A549 (cell line): ENCODE data around the gene L3MBTL1. TPM values are rescaled to one million over a fixed set of nuclear protein-coding genes. Genes with fewer than 3 reads are reported as not detected.

Experiments used
- ATAC-seq, 2 experiments: fragments of 200-7000 bp in 1 of 2; fragments of >200 bp in 1 of 2; cut with Nextera tagmentation in 1 of 2; cut with Tn5 transposase in 1 of 2; 3 replicates each; pipeline versions ENCODE4 v1.8.0 to v1.9.1; 2018 to 2020; ENCODE audit warnings: mild to moderate bottlenecking in 1 of 2, moderate library complexity in 1 of 2
- CTCF ChIA-PET: fragments of 300-600 bp; sonication (Branson Sonifier 250); formaldehyde crosslinking; extraction: SDS; loops from one replicate; lab custom pipeline; 2021; ENCODE audit warnings: antibody characterized with exemption, inconsistent platforms; lab: Yijun Ruan, JAX
- POLR2A ChIA-PET: fragments of 350-600 bp; formaldehyde crosslinking; extraction: SDS; loops from one replicate; lab custom pipeline; 2021; ENCODE audit warnings: antibody characterized with exemption, inconsistent platforms; lab: Yijun Ruan, JAX
- DNase-seq, 2 experiments: peaks; one replicate each; pipeline versions ENCODE4 v3.0.0 to v3.0.0-alpha.2; 2011 to 2016; ENCODE audit warnings: low read depth in 1 of 2, low spot score in 1 of 2
- FAIRE-seq: peaks from 2 replicates; lab custom pipeline; 2011; peaks lifted over from hg19 to GRCh38; lab: Jason Lieb, UNC
- H3K27ac ChIP-seq, 2 experiments: fragments of >200 bp; sonication (Bioruptor Twin); formaldehyde crosslinking; 3 replicates each; pipeline ENCODE4 v1.5.1; 2016 to 2017
- H3K4me1 ChIP-seq: fragments of >200 bp; sonication (Bioruptor Twin); formaldehyde crosslinking; 3 replicates; pipeline ENCODE4 v1.6.1; 2016
- H3K4me2 ChIP-seq: fragments of >200 bp; sonication (Bioruptor Twin); formaldehyde crosslinking; 3 replicates; pipeline ENCODE4 v1.6.1; 2016
- H3K4me3 ChIP-seq: fragments of >200 bp; sonication (Bioruptor Twin); formaldehyde crosslinking; 3 replicates; pipeline ENCODE4 v1.5.1; 2016
- H3K9me3 ChIP-seq: fragments of >200 bp; sonication (Bioruptor Twin); formaldehyde crosslinking; 3 replicates; pipeline ENCODE4 v1.6.1; 2016
- ATOH8 ChIP-seq: fragments of 250-450 bp; sonication (Bioruptor Pico); IDR thresholded peaks from 2 replicates; pipeline ENCODE4 v1.5.0; 2020; ENCODE audit warnings: low read depth, mild to moderate bottlenecking, moderate library complexity
- BCL3 ChIP-seq: fragments of >200 bp; sonication (Bioruptor Twin); formaldehyde crosslinking; IDR thresholded peaks from 3 replicates; pipeline ENCODE4 v1.6.1; 2016
- BHLHE40 ChIP-seq: IDR thresholded peaks from 2 replicates; pipeline ENCODE4 v1.6.1; 2012; ENCODE audit warnings: low read depth, low read length, inconsistent platforms
- CTCF ChIP-seq: fragments of >200 bp; sonication (Bioruptor Twin); formaldehyde crosslinking; IDR thresholded peaks from 3 replicates; pipeline ENCODE4 v1.5.1; 2016
- E2F6 ChIP-seq: IDR thresholded peaks from 2 replicates; pipeline ENCODE4 v1.6.1; 2012; ENCODE audit warnings: low read depth, borderline replicate concordance
- ELK1 ChIP-seq: fragments of 150-350 bp; IDR thresholded peaks from 2 replicates; pipeline ENCODE4 v1.6.1; 2014; ENCODE audit warnings: low read depth, mild to moderate bottlenecking, low read length
- FOSL2 ChIP-seq, 2 experiments: fragments of 450-650 bp in 1 of 2; fragments of >200 bp in 1 of 2; sonication (Bioruptor Twin) in 1 of 2; formaldehyde crosslinking; IDR thresholded peaks; 2 replicates each; pipeline versions ENCODE4 v1.5.0 to v1.6.1; 2016 to 2020; ENCODE audit warnings: mild to moderate bottlenecking in 1 of 2, moderate library complexity in 1 of 2
- GATA3 ChIP-seq: IDR thresholded peaks from 2 replicates; pipeline ENCODE4 v1.6.1; 2012; ENCODE audit warnings: borderline replicate concordance
- HOXB5 ChIP-seq: fragments of 250-450 bp; sonication (Bioruptor Pico); IDR thresholded peaks from 2 replicates; pipeline ENCODE4 v1.5.0; 2020; ENCODE audit warnings: mild to moderate bottlenecking, moderate library complexity
- JUN ChIP-seq, 2 experiments: fragments of >200 bp; sonication (Bioruptor Twin); formaldehyde crosslinking; IDR thresholded peaks; 2 replicates in 1 of 2; 3 replicates in 1 of 2; pipeline ENCODE4 v1.6.1; 2016 to 2017
- KDM5A ChIP-seq: fragments of 200-600 bp; sonication (generic); IDR thresholded peaks from 2 replicates; pipeline ENCODE4 v1.6.1; 2016; ENCODE audit warnings: antibody characterized with exemption, mild to moderate bottlenecking
- MAFK ChIP-seq: fragments of 450-650 bp; IDR thresholded peaks from 2 replicates; pipeline ENCODE4 v1.6.1; 2014; ENCODE audit not compliant: partially characterized antibody
- MAX ChIP-seq: IDR thresholded peaks from 2 replicates; pipeline ENCODE4 v1.6.1; 2012
- MYC ChIP-seq: IDR thresholded peaks from 2 replicates; pipeline ENCODE4 v1.6.1; 2012; ENCODE audit warnings: mild to moderate bottlenecking, inconsistent platforms, low read length, improper control_type of control experiment, borderline replicate concordance
- NPAS2 ChIP-seq: fragments of 250-450 bp; sonication (Bioruptor Pico); IDR thresholded peaks from 2 replicates; pipeline ENCODE4 v1.8.0; 2022; ENCODE audit warnings: mild to moderate bottlenecking, moderate library complexity, borderline replicate concordance
- POLR2A ChIP-seq: IDR thresholded peaks from 2 replicates; pipeline ENCODE4 v1.6.1; 2012; ENCODE audit warnings: mild to moderate bottlenecking, low read length
- RARB ChIP-seq: fragments of 250-450 bp; sonication (Bioruptor Pico); IDR thresholded peaks from 2 replicates; pipeline ENCODE4 v1.8.0; 2021; ENCODE audit warnings: mild to moderate bottlenecking, moderate library complexity
- RFX5 ChIP-seq: fragments of 450-650 bp; IDR thresholded peaks from 2 replicates; pipeline ENCODE4 v1.7.1; 2014; ENCODE audit warnings: antibody characterized with exemption, mild to moderate bottlenecking, moderate library complexity
- ZNF302 ChIP-seq: fragments of 250-450 bp; sonication (Bioruptor Pico); IDR thresholded peaks from 2 replicates; pipeline ENCODE4 v1.9.0; 2021; ENCODE audit warnings: inconsistent platforms, mild to moderate bottlenecking, moderate library complexity
- WGBS: methylation state at CpG from one replicate; pipeline ENCODE4 v1.1.6; 2017; ENCODE audit errors: missing lambda C conversion rate; 5-methylcytosine and 5-hydroxymethylcytosine counted together
- polyA plus RNA-seq, 4 experiments: library from polyadenylated mRNA; depleted of rRNA in 3 of 4; stranded (reverse); fragments of >200 nt; fragmentation: RNase III in 1 of 4; extraction: RNeasy Plus Mini Kit Qiagen cat#74134 plus additional on column Dnase treatment in 1 of 4; gene quantifications; 2 replicates in 3 of 4; 3 replicates in 1 of 4; pipeline ENCODE4 v1.2.3, GENCODE V29; 2011 to 2017

Gene L3MBTL1
- polyA plus RNA-seq, 2 of the 4 experiments (the other 2 are of a cell fraction): 2.5 to 3.8 TPM

- ATAC-seq: peak; percentile 93 to 94
- DNase-seq: peak; percentile 87 to 90
- WGBS: 3% methylated on average over 12 of the region's 12 CpGs
- FAIRE-seq: peak; percentile 76
- Histone ChIP-seq H3K4me3 (peak within 1 kb of the TSS; percentile 22; the same call in 1 of the 3 replicates), H3K4me1 (peaks cover 40% of the 10 kb centered on the region), H3K27ac (peak within 1 kb of the TSS; percentile 97), H3K4me2 (peak within 1 kb of the TSS; percentile 82), H3K9me3 (no peaks in the 10 kb centered on the region)
- ChIA-PET CTCF (interaction anchor here (1.0 to 5.4 kb wide), 5 partner anchors 9 to 522 kb away, joined by 3 to 56 read pairs (median 3); no protein-coding TSS in a partner anchor), POLR2A (interaction anchor here (0.5 to 1.6 kb wide), 5 partner anchors 9 to 133 kb away, joined by 3 to 12 read pairs (median 3); partner anchors contain the start of gene IFT52)
- 0 out of 2 replicates have a peak, but pooled peaks have one; percentile 7 for TF ChIP-seq GATA3
- peak; percentile 42 to 61; a peak in 3 of 5 replicates for TF ChIP-seq JUN (IDR thresholded peaks at IDR 0.05)
- peak; percentile 33 for TF ChIP-seq POLR2A
- TF ChIP-seq ZNF302: no peak
- no peak for TF ChIP-seq FOSL2 (IDR thresholded peaks at IDR 0.05)
- peak; percentile 79 for TF ChIP-seq FOSL2 (CRISPR knock-in tag; IDR thresholded peaks at IDR 0.05)
- TF ChIP-seq BCL3: 0 out of 3 replicates have a peak, but pooled peaks have one; percentile 29
- no peak for TF ChIP-seq ATOH8
- peak; percentile 92 for TF ChIP-seq MAFK
- no peak for TF ChIP-seq RFX5
- TF ChIP-seq RARB (CRISPR knock-in tag): no peak
- TF ChIP-seq HOXB5 (CRISPR knock-in tag): no peak
- no peak for TF ChIP-seq E2F6
- 0 out of 2 replicates have a peak, but pooled peaks have one; percentile 66 for TF ChIP-seq MAX
These were observed 51.1 kb downstream of the L3MBTL1 start, which contains the start of gene SGK2 for GRCh38 chr20:43558412-43559146. Gene SGK2 (plus strand): TSS chr20:43559027. CDS start chr20:43566496, 7,469 bp downstream.

- DNase-seq (no peak), ATAC-seq (no peak), FAIRE-seq (no peak)
- Histone ChIP-seq H3K4me1 (peaks cover 40% of the 10 kb centered on the region), H3K4me2 (peak overlapping the region; percentile 82), H3K9me3 (no peaks in the 10 kb centered on the region), H3K4me3 (peak overlapping the region; percentile 22; the same call in 1 of the 3 replicates), H3K27ac (peak overlapping the region; percentile 97)
- CTCF ChIA-PET: interaction anchor here (0.6 to 5.4 kb wide), 5 partner anchors 9 to 533 kb away, joined by 3 to 56 read pairs (median 4); no protein-coding TSS in a partner anchor
- 50% methylated on average over 8 of the region's 8 CpGs for WGBS
- POLR2A ChIA-PET: interaction anchor here (0.5 to 1.6 kb wide), 4 partner anchors 14 to 133 kb away, joined by 3 to 12 read pairs (median 4); partner anchors contain the start of gene IFT52
- TF ChIP-seq BHLHE40 (no peak), HOXB5 (CRISPR knock-in tag) (no peak), RFX5 (no peak), MYC (no peak), NPAS2 (CRISPR knock-in tag) (no peak), FOSL2 (IDR thresholded peaks at IDR 0.05) (no peak), FOSL2 (CRISPR knock-in tag; IDR thresholded peaks at IDR 0.05) (no peak), CTCF (no peak), MAFK (no peak), KDM5A (no peak), ELK1 (no peak)
These were observed 51.9 kb downstream of the L3MBTL1 start for GRCh38 chr20:43559147-43559987.
